CD4-positive, alpha-beta T cell treated with Interleukin-6 for 4 hours (primary cell): ENCODE results near the gene SPRY1.

Experiments
- DNase-seq: peaks from one replicate; pipeline ENCODE4 v3.0.0-alpha.2; 2020; ENCODE audit warnings: mixed read lengths

SPRY1 gene

GRCh38 chr4:123396307-123397143, at the start of gene SPRY1:
TSS of gene SPRY1 (plus strand) at chr4:123396795. CDS start at chr4:123401592, 4,797 bp downstream.
- DNase-seq = peak; percentile 77

- DNase-seq = no peak
These were observed 49.6 kb upstream of the SPRY1 start for GRCh38 chr4:123346951-123347350.

- DNase-seq = no peak
These were observed 47.6 kb upstream of the SPRY1 start for GRCh38 chr4:123348946-123349345.

GRCh38 chr4:123349421-123350190, 47.0 kb upstream of the SPRY1 start:
- DNase-seq = no peak

- DNase-seq = no peak
These were observed 46.4 kb upstream of the SPRY1 start for GRCh38 chr4:123350191-123350544.

- DNase-seq = no peak
These were observed 45.9 kb upstream of the SPRY1 start for GRCh38 chr4:123350726-123351125.

- DNase-seq = no peak
These were observed 44.9 kb upstream of the SPRY1 start for GRCh38 chr4:123351713-123352112.

- no peak for DNase-seq
These were observed 44.2 kb upstream of the SPRY1 start for GRCh38 chr4:123352240-123352945.

GRCh38 chr4:123352966-123353365, 43.6 kb upstream of the SPRY1 start:
- no peak for DNase-seq

- no peak for DNase-seq
These were observed 42.9 kb upstream of the SPRY1 start for GRCh38 chr4:123353656-123354055.

- DNase-seq = no peak
These were observed 41.9 kb upstream of the SPRY1 start for GRCh38 chr4:123354701-123355100.

- no peak for DNase-seq
These were observed 39.7 kb upstream of the SPRY1 start for GRCh38 chr4:123356921-123357320.

- no peak for DNase-seq
These were observed 36.9 kb upstream of the SPRY1 start for GRCh38 chr4:123359449-123360315.

- no peak for DNase-seq
These were observed 35.3 kb upstream of the SPRY1 start for GRCh38 chr4:123361195-123361861.

GRCh38 chr4:123362103-123362502, 34.5 kb upstream of the SPRY1 start:
- no peak for DNase-seq

- no peak for DNase-seq
These were observed 32.9 kb upstream of the SPRY1 start for GRCh38 chr4:123363729-123364128.

- no peak for DNase-seq
These were observed 31.7 kb upstream of the SPRY1 start for GRCh38 chr4:123364906-123365305.

GRCh38 chr4:123365412-123365811, 31.2 kb upstream of the SPRY1 start:
- DNase-seq = no peak

GRCh38 chr4:123366144-123366748, 30.3 kb upstream of the SPRY1 start:
- no peak for DNase-seq

GRCh38 chr4:123378794-123379193, 17.8 kb upstream of the SPRY1 start:
- DNase-seq = no peak

- no peak for DNase-seq
These were observed 17.2 kb upstream of the SPRY1 start for GRCh38 chr4:123379392-123379791.
